ENCODE measurements around the gene OR6T1. TPM values are rescaled to one million over a fixed set of nuclear protein-coding genes. Genes with fewer than 3 reads are reported as not detected.

Gene OR6T1
- total RNA-seq, 2 donors from 2014 or later = not detected

GRCh38 chr11:123899792-123900191 is 43.8 kb downstream of the OR6T1 start:
- Mint-ChIP-seq H3K36me3 (ENCODE audit: low read depth) (no peaks in the 10 kb centered on the region), H3K27ac (no peak overlapping the region), H3K4me3 (no peak overlapping the region), H3K27me3 (peaks cover 8% of the 10 kb centered on the region), H3K9me3 (no peaks in the 10 kb centered on the region), H3K4me1 (no peaks in the 10 kb centered on the region)
- ATAC-seq (replicated peaks) = no peak

Other genes starting within 250 kb of the OR6T1 start
- 10 to 100 TPM in 1 of 2 donors, 1 to 10 TPM in 1; 6.0 to 18.3 TPM for gene ZNF202, start 202.2 kb downstream of the OR6T1 start, total RNA-seq
- not detected for gene OR6X1, start 189.3 kb downstream of the OR6T1 start, total RNA-seq
- gene OR6M1, start 137.5 kb downstream of the OR6T1 start, total RNA-seq = not detected
- not detected for gene TMEM225, start 58.2 kb downstream of the OR6T1 start, total RNA-seq
- gene OR8D4, start 41.7 kb downstream of the OR6T1 start, total RNA-seq = not detected
- gene OR4D5, start 4.2 kb downstream of the OR6T1 start, total RNA-seq = not detected
- gene OR10S1, start 33.9 kb upstream of the OR6T1 start, total RNA-seq = not detected
- not detected for gene OR10G6, start 51.3 kb upstream of the OR6T1 start, total RNA-seq
- gene OR10G4, start 69.2 kb upstream of the OR6T1 start, total RNA-seq = not detected
- gene OR10G9, start 79.2 kb upstream of the OR6T1 start, total RNA-seq = not detected
- not detected for gene OR10G8, start 83.0 kb upstream of the OR6T1 start, total RNA-seq
- gene OR10G7, start 97.5 kb upstream of the OR6T1 start, total RNA-seq = not detected
- gene VWA5A, start 171.6 kb upstream of the OR6T1 start, total RNA-seq = 1 to 10 TPM; 5.3 to 6.3 TPM
- not detected for gene OR10D3, start 239.5 kb upstream of the OR6T1 start, total RNA-seq

All from activated T-helper 17 cell treated with anti-CD3 and anti-CD28 coated beads, Interleukin-2, amount 50 U/mL, for 72 hours (primary cell).